Measurements from ENCODE around the gene SLC44A1.

- TF ChIP-seq EZH2phosphoT487 (IDR thresholded peaks at IDR 0.05; ENCODE audit: insufficient read depth, low read depth) = no peak
- no peak for TF ChIP-seq EZH2 (IDR thresholded peaks at IDR 0.05; ENCODE audit: insufficient read depth, poor library complexity, severe bottlenecking)
These were observed 8.2 kb upstream of the SLC44A1 start for GRCh38 chr9:105236261-105236660.

Data from GM23248 (cell line).